DMS114 treated with DMSO at 0.1 percent for 48 hours (cell line): ENCODE measurements around the gene DEFB113.
"Not testable (repeated sequence)": the region's sequence is repeated elsewhere in the genome, so short reads cannot be mapped to it uniquely, and the experiment has no call there.

Experiments
- DNase-seq: peaks from one replicate; lab custom pipeline; 2025; ENCODE audit not compliant: unreplicated experiment; lab: John Stamatoyannopoulos, UW

The DEFB113 gene, protein sequence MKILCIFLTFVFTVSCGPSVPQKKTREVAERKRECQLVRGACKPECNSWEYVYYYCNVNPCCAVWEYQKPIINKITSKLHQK

DNA sequence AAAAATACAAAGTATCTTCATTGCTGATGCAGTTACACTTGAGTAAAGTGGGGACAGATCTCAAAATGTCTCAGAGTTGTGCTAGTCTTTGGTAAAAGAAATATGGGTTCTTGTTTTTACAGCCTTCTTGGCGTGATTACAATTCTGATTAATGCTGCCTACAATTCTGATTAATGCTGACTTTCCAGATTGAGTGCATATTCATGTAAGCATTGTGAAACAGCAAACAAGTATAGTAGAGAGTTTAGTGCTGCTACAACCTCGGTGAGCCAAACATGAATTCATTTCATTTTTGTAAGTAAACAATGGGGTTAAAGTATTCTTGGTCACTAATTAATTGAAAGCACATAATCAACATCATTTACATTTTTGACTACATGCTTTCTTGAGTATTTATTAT, at the start of gene DEFB113:
DEFB113 (minus strand) TSS at position 21 of the 400 bp plus-strand sequence; CDS start at position 21, 0 bp downstream.
- DNase-seq, result no peak

DNA sequence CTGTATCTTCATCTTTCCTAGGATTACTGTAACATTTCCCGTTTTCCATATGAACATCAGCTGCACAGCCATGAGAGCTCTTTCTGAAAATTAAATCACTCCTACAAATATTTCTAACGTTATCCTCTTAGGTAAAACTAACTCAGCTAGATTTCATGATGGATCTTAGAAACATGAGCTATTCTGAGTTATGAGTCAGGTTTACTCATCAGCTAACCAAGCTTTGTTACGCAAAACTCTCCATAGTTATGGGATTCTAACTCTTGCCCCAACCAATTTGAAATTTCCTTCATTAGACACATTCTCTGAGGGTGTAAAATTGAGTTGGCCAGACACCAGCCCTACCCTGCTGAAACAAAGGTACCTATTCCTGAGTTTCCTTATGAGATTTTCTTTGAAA, 38.4 kb upstream of the DEFB113 start:
- DNase-seq, result no peak

DNA sequence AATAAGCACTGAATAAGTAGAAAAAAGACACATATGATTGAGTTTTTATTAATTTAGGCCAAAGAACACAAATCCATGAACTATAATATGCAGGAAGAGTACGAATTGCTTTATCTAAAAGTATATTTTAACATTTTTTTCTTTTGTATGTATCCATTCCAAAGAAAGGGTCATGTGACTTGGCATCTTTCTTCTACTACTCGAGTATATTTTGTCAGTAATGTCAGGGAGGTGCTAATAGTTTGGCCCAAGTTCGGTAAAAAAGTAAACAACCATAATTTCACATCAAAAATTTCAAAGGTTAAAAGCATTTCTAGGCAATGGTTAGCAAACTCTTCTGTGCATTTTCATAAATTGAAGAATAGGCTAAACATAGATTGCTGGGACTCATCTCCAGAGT, 33.7 kb upstream of the DEFB113 start:
- DNase-seq, result no peak

DNA sequence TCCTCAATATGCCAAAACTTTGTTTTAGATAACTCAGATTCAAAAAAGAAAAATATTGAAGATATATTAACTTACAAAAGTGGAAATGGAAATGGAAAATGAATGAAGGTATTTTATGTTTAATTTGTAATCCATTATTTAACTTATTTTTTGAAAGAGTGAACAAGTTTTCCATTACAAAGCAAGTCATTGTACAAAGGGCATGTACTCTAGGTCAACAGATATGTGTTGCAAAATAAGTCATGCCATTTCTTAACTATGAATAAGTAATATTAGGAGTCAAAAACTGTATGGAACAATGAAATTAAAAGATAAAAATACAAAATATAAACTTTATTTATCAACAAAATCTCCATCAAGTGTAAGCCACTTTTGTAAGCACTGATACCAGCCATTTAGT, 25.9 kb upstream of the DEFB113 start:
- no peak for DNase-seq

DNA sequence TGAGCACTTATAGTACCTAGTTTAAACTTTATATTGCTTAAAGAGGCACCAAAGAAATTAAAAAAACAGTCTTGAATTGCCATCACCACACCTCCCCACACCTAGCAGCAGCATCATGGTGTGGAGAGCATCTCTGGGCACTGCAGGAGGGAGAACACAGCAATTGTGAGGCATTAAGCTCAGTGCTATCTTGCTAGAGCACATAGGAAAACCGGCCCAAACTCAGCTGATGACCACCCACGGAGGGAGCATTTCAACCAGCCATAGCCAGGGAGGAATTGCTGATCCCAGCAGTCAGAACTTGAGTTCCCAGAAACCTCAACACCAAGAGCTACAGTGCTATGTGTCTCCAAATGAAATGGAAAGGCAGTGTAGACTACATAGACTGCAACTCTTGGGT, 19.5 kb upstream of the DEFB113 start:
- no peak for DNase-seq

DNA sequence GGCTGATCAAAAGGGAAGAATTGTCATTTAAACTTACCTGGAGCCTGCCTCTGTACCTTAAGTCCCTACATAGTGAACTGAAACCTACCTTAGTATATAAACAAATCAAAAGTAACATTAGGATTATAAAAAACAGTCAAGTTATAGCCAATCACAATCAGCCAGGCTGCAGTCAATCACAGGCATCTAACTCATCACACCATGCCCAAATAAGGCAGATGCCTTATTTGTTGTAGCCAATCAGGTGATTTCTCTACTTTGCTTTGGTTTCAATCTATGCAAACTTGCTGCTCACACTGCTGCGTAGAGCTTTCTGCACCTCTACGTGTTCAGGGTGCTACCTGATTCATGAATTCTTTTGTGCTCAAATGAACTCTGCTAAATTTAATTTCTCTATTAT, 18.3 kb upstream of the DEFB113 start:
- DNase-seq, result no peak

DNA sequence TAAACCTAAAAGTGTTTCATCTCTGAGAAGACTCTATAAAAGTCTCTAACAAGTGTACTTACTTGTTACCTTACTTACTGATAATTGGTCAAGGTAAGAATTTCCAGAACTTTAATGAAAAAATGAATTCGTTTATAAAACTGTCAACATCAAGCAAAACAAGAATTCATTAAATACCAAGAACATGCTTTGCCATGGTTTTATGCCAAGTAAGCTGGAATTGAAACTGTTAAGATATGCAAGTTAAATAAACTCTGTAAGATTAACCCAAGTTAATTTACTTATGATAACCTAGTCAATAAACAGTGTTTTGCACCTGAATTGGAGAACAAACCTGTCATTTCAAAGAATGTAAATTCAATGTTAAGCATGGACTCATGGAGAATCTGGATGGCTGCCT, 17.1 kb upstream of the DEFB113 start:
- DNase-seq, result no peak

DNA sequence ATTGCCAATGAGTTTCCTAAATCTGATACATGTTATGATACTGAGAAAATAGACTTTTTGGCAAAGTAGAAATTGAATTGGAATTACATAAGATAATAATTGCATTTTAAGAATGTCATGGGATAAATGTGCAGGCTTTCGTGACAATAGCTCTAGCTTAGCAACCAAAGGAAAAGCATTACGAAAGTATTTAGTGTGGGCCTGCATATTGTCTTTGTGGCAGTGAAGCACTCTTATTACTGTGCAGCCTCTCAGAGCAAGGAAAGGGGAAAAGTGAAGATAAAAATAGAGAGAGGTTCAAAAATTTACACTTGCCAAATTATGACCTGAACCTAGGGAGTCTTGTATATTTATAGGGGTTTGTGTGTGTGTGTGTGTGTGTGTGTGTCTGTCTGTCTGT, 12.6 kb upstream of the DEFB113 start:
- no peak for DNase-seq

DNA sequence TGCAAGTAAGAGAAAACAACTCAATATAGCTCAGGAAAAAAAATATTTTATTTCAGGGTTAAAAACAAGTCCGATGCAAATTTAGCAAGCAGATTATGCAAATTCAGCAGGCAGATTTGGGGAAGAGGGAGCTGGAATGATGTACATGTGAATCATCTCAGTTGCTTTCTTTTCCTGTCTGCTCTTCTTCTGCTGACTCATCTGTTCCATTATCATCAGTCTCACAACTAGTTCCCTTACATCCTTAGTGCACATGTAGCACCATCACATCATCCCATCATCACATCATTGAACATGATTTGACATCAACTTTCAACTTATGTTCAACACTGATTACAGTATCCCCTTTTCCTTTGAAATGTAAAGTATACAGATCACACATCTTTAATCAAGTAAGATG, 11.5 kb upstream of the DEFB113 start:
- DNase-seq, result no peak

DNA sequence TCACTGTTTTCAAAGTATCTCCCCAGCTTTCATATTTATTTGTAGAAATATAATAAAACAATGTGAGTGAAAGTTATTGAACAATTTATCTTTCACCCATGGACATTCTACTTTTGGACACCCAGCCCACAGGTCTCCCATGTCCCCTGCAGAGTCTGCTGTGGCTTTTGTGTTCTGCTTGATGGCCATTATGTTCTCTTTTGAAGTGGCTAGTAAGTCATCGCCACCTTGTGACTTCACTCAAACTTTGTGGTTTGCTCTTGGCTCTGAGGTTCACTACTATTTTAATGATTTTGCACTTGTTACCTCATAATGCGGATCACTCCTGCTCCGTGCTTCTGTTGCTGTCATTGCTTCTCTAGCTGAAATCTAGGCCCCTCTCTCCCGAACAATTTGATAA, 10.2 kb upstream of the DEFB113 start:
- no peak for DNase-seq

DNA sequence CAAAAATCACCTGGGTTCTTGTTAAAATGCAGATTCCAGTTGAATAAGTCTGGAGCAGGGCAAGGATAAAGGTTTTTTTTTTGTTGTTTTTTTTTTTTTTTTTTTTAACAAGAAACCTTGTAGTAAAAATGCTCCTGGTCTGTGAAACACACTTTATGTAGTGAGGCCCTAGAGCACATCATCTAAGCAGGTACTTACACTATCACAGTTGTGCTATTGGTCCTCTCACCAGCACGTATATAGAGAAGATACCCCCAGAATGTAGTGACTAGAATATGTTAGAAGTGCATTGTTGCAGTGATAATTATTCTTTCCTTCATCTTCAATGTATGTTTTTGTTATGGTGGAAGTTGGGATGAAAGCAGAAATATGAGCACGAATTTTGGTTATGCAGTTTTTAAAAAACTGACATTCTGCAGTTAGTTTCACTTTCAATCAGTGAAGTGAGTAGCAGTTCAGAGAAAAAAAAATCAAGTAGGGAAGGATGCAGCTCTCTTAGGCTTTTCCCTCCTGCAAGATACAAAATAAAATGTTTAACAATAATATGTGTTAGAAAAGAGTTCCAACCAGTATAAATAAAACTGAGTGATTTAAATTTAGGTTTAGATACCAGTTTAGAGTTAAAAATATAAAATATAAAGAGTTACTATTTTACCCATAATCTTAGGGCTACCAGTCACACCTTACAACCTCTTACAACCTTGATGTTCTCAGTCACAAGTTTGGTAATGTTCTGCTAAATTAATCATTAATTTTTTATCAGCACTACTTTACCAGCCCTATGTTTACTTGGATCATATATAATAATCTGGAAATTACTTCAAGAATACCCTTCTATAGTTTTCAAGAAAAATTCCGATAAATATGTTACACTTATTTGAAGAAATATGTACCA, 9.2 kb upstream of the DEFB113 start:
- DNase-seq, result no peak

DNA sequence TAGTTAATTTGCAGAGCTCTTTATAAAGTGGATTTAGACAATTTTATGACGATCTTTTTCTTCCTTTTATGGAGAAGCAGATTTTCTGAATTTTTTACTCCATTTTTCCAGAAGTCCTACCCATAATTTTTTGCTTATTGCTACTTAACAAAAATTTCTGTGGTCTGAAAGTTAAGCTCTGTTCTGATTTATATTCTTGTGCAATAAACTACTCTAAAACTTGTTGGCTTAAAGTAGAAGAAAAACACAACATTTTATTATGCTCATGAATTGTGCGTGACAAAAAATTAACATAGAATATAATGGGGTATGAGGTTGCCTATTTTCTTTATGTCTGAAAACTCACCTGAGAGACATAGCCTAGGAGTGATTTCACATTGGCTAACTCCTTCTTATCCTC, 2.6 kb downstream of the DEFB113 start:
- no peak for DNase-seq

DNA sequence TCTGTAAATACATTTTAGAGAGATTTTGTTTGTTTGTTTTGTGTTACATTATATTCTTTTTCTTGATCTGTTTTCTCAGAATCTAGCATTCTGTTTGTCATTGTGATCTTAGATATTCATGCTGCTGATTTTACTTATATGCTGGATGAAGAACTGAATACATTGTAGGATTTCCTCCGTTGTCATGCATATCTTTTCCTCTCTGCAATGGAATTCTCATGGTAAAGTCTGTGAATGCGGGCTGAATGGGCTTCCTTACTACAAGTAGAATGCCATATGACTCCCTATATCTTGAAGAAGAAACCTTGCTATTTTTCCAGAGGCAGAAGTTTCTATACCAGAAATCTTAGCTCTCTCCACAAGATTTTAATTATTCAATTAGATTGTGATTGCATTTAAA, 3.1 kb downstream of the DEFB113 start:
- DNase-seq, result no peak

DNA sequence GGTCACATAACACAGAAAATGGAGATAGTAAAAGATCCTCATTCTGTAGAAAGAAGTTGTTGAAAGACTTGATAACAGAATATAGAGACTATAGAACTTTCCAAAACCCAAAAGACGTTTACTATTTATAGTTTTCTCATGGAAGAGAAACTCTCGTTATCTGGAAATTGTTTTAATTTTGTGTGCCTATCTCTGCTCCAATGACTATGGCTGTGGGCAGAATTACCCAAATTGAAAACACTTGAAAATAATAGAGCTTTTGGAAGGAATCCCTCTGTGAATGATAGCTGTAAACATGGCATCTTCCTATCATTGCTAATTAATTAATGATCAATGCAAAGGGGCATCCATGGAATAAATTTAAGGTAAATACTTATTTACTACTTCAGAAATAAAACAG, 5.4 kb downstream of the DEFB113 start, which contains the start of gene DEFB114:
DEFB114 (minus strand) TSS at position 101 of the 400 bp plus-strand sequence; CDS start at position 42, 59 bp downstream.
- DNase-seq, result no peak

DNA sequence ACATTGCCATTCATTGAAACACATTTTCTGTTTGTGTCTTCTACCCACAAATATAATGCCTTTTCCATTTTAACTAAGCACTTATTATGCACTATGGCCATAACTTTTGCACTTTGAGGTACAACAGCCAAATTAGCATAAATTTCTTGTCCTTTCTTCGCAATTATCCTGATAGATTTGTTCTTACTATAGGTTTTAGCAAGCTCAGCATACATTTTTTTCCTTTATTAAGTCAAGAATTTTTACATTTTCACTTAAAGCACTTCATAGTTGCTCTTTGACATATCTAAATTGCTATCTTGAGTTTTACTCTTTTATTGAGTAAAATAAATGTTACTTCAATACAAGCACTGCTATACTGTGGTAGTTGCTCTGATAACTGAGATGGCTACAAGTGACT, 11.2 kb downstream of the DEFB113 start:
- DNase-seq, result no peak

DNA sequence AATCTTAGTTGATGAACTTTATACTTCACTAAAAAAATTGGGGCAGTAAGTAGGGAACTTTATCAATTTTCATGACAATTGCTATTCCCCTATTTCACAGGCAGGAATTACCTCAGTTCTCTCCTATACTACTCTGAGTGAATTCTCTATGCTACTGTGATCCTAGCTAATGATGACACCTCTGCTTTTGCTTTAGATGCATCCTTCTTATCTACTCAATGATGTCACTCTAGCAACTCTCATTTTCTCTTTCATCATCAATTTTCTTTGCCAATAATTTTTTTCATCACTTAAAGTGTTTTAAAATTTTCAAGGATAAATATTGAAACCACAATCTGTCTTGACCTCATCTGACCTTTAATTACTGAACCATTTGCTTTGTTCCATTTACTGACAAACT, 13.6 kb downstream of the DEFB113 start:
- no peak for DNase-seq

DNA sequence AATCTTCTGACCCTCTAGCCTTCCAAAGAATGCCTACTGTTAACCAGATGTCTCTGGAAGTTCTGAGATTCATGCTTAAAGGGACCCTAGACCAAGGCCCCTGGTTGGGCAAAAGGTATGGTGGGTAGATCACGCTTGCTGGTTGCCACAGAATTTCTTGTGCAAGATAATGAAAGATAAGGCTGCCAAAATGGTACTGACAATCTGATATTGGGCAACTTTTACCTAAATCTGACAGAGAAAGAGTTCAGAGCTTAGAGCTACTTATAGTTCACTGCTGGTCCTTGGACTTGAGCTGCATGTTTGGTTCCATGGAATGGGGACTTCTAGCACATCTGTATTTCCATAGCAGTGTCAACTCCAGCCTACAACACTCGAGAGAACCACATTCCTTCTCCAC, 17.5 kb downstream of the DEFB113 start:
- DNase-seq, result no peak

DNA sequence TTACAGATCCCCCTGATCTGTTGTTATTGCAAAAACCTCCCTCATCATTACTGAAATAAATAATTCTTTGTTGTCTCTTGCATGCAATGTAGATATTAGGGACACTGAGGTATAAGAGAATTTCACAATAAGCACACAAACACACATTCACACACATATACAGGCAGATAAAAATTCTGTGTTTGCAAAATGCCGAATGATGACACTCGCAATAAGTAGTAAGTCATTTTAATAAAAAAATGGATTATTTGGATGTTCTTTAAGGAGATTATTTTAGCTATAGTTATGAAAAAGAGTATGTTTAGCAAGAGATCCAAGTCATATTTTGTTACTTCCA, 19.0 kb downstream of the DEFB113 start:
- DNase-seq, result no peak

DNA sequence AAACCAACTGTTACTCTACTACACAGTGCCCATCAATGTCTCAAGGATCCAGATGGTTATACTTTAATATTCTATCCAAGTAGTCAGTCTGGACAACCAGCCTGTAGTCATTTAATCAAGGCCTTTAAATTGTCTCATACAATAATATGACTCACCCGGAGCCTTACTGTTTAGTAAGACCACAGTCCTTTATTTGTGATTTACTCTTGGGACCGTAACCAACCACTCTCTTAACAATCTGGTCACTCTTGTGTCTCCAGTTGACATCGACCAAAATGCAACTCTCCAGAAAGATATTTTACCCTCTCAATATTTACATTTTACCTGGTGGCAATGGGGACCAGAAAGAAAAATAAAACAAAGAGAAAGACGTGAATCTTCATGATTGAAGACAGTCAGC, 20.4 kb downstream of the DEFB113 start:
- DNase-seq, result no peak

DNA sequence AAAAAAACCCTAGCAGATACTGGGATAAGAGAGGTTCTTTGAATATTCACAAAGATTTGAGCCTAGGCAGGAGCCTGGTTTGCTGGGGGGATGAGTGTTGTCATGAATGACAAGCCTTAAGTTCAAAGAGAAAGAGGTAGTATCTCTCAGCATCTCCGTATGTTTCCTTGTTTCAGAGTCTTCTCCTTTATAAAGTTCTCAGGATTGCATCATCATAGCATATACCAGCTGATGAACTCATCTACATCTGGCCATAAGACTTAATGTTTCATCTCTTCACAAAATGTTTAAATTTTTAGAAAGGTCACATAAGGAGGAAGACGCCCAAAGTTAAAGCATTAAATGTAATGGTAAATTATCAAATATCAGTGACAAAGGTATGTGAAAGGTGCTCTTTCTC, 22.6 kb downstream of the DEFB113 start:
- no peak for DNase-seq

DNA sequence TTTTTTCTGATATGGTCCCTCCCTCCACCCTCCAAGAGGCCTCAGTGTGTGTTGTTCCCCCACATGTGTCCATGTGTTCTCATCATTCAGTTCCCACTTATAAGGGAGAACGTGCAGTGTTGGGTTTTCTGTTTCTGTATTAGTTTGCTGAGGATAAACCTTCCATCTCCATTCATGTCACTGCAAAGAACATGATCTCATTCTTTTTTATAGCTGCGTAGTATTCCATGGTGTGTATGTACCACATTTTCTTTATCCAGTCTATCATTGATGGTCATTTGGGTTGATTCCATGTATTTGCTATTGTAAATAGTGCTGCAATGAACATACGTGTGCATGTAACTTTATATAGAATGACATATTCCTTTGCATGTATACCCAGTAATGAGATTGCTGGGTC, 25.4 kb downstream of the DEFB113 start:
- DNase-seq, result not testable (repeated sequence)

DNA sequence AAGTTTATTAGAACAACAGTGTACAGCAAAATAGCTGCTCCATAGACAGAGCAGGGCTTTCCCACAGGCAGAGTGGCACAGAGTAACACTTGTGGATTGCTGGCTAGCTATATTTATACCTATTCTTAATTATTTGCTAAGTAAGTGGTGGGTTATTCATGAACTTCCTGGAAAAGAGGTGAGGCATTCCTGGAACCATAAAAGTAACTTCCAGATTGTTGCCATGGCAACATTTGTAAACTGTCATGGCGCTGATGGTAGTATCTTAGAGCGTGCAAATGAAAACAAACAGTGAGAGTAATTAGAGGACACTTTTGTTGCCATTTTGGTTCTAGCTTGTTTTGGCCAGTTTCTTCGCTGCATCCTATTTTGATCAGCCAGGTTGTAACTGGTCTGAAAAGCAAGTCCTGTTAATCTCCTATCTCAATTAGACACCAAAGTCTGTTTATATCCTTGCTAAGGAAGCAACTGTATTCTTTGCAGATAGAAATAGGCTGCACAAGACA, 29.4 kb downstream of the DEFB113 start:
- no peak for DNase-seq

DNA sequence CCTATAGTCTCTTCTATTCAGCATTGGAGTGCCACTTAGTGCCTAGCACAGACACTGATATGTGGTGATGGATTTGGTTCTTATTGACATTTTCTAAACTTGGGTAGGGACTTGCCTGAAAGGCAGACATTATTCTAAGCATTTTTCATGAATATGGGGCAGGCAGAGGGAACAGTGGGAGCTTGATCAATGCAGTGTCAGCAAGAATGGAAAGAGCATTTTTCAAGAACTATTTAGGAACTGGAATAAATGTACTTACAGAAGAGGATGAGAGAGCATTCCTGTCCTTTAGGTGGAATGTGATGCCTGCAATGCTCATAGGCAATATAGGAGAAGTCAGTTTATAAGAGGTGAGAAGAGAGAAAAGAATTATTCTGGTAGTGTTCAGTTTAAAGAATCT, 31.6 kb downstream of the DEFB113 start:
- DNase-seq, result no peak
